ENCODE results near the gene SLCO2A1.

The SLCO2A1 gene

GRCh38 chr3:133880886-133881455 is 148.8 kb downstream of the SLCO2A1 start:
- DNase-seq, result no peak

GRCh38 chr3:133880287-133880686 is 149.4 kb downstream of the SLCO2A1 start:
- DNase-seq, result no peak

GRCh38 chr3:133878518-133878917 is 151.2 kb downstream of the SLCO2A1 start:
- no peak for DNase-seq
